ENCODE data around the gene IFNL3. TPM values are rescaled to one million over a fixed set of nuclear protein-coding genes. Genes with fewer than 3 reads are reported as not detected.

The IFNL3 gene
- total RNA-seq, 1 experiment from 2014 or later, result not detected

DNA sequence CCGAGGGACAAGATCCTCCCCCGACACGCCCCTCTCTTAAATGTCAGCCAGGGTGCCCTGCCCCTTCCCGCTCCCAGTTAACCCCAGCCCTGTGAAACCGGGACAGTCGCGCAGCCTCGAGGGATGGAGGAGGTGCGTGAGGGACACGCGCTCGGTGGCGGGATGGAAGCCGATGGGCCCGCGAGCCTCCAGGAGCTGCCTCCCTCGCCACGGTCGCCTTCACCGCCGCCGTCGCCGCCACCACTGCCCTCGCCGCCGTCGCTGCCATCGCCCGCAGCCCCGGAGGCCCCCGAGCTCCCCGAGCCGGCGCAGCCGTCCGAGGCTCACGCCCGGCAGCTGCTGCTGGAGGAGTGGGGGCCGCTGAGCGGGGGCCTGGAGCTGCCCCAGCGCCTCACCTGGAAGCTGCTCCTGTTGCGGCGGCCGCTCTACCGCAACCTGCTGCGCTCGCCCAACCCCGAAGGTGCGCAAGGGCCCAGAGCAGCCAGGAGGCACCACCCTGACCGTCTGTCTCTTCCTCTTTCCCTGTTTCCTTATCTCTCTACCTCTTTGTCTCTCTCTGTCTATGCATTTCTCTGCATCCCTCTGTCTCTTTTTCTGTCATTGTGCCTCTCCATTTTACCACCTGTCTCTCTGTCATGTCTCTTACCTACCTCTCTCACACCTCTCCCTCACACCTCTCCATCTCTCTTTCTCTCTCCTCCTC, 47.8 kb downstream of the IFNL3 start, which contains the start of gene NCCRP1 (continued):
- TF ChIP-seq, protein P1, sequence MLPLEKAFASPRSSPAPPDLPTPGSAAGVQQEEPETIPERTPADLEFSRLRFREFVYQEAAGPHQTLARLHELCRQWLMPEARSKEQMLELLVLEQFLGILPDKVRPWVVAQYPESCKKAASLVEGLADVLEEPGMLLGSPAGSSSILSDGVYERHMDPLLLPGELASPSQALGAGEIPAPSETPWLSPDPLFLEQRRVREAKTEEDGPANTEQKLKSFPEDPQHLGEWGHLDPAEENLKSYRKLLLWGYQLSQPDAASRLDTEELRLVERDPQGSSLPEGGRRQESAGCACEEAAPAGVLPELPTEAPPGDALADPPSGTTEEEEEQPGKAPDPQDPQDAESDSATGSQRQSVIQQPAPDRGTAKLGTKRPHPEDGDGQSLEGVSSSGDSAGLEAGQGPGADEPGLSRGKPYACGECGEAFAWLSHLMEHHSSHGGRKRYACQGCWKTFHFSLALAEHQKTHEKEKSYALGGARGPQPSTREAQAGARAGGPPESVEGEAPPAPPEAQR (CRISPR knock-in tag; IDR thresholded peaks at IDR 0.05), result no peak
- no peak for TF ChIP-seq EMX1 (CRISPR knock-in tag; IDR thresholded peaks at IDR 0.05)
- TF ChIP-seq ELF4 (CRISPR knock-in tag; IDR thresholded peaks at IDR 0.05; ENCODE audit: low read depth), result no peak
- no peak for TF ChIP-seq ZNF416 (CRISPR knock-in tag; IDR thresholded peaks at IDR 0.05)
- peak; percentile 71 for TF ChIP-seq FOXK1 (CRISPR knock-in tag; IDR thresholded peaks at IDR 0.05)
- TF ChIP-seq TEAD1 (CRISPR knock-in tag; IDR thresholded peaks at IDR 0.05), result peak; percentile 69
- peak; percentile 72 for TF ChIP-seq ZNF263 (CRISPR knock-in tag; IDR thresholded peaks at IDR 0.05; ENCODE audit: low read depth)
- TF ChIP-seq, protein P2, sequence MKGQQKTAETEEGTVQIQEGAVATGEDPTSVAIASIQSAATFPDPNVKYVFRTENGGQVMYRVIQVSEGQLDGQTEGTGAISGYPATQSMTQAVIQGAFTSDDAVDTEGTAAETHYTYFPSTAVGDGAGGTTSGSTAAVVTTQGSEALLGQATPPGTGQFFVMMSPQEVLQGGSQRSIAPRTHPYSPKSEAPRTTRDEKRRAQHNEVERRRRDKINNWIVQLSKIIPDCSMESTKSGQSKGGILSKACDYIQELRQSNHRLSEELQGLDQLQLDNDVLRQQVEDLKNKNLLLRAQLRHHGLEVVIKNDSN (CRISPR knock-in tag; IDR thresholded peaks at IDR 0.05), result peak; percentile 50; the same call in 1 of the 2 replicates
- TF ChIP-seq, protein P3, sequence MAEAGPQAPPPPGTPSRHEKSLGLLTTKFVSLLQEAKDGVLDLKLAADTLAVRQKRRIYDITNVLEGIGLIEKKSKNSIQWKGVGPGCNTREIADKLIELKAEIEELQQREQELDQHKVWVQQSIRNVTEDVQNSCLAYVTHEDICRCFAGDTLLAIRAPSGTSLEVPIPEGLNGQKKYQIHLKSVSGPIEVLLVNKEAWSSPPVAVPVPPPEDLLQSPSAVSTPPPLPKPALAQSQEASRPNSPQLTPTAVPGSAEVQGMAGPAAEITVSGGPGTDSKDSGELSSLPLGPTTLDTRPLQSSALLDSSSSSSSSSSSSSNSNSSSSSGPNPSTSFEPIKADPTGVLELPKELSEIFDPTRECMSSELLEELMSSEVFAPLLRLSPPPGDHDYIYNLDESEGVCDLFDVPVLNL (CRISPR knock-in tag; IDR thresholded peaks at IDR 0.05; ENCODE audit: borderline replicate concordance, low read depth), result peak; percentile 47; the same call in 1 of the 2 replicates
- no peak for TF ChIP-seq ZNF219 (CRISPR knock-in tag; IDR thresholded peaks at IDR 0.05; ENCODE audit: borderline replicate concordance)
- TF ChIP-seq, protein P4, sequence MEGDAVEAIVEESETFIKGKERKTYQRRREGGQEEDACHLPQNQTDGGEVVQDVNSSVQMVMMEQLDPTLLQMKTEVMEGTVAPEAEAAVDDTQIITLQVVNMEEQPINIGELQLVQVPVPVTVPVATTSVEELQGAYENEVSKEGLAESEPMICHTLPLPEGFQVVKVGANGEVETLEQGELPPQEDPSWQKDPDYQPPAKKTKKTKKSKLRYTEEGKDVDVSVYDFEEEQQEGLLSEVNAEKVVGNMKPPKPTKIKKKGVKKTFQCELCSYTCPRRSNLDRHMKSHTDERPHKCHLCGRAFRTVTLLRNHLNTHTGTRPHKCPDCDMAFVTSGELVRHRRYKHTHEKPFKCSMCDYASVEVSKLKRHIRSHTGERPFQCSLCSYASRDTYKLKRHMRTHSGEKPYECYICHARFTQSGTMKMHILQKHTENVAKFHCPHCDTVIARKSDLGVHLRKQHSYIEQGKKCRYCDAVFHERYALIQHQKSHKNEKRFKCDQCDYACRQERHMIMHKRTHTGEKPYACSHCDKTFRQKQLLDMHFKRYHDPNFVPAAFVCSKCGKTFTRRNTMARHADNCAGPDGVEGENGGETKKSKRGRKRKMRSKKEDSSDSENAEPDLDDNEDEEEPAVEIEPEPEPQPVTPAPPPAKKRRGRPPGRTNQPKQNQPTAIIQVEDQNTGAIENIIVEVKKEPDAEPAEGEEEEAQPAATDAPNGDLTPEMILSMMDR (IDR thresholded peaks at IDR 0.05), result no peak
- TF ChIP-seq, protein P5, sequence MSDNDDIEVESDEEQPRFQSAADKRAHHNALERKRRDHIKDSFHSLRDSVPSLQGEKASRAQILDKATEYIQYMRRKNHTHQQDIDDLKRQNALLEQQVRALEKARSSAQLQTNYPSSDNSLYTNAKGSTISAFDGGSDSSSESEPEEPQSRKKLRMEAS (CRISPR knock-in tag; IDR thresholded peaks at IDR 0.05), result peak; percentile 90
- TF ChIP-seq ZNF232 (CRISPR knock-in tag; IDR thresholded peaks at IDR 0.05), result 0 out of 2 replicates have a peak, but pooled peaks have one; percentile 41
- TF ChIP-seq NFE2L1 (CRISPR knock-in tag; IDR thresholded peaks at IDR 0.05), result peak; percentile 81; the same call in 1 of the 2 replicates
- TF ChIP-seq JAZF1 (CRISPR knock-in tag; IDR thresholded peaks at IDR 0.05), result no peak
- no peak for TF ChIP-seq ZNF317 (CRISPR knock-in tag; IDR thresholded peaks at IDR 0.05; ENCODE audit: borderline replicate concordance, low read depth)
- TF ChIP-seq, protein P6, sequence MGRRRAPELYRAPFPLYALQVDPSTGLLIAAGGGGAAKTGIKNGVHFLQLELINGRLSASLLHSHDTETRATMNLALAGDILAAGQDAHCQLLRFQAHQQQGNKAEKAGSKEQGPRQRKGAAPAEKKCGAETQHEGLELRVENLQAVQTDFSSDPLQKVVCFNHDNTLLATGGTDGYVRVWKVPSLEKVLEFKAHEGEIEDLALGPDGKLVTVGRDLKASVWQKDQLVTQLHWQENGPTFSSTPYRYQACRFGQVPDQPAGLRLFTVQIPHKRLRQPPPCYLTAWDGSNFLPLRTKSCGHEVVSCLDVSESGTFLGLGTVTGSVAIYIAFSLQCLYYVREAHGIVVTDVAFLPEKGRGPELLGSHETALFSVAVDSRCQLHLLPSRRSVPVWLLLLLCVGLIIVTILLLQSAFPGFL (CRISPR knock-in tag; IDR thresholded peaks at IDR 0.05; ENCODE audit: borderline replicate concordance), result no peak
- no peak for TF ChIP-seq KAT7 (CRISPR knock-in tag; IDR thresholded peaks at IDR 0.05; ENCODE audit: borderline replicate concordance)
- TF ChIP-seq FOXP1 (CRISPR knock-in tag; IDR thresholded peaks at IDR 0.05; ENCODE audit: borderline replicate concordance), result peak; percentile 98
- TF ChIP-seq, protein P7, sequence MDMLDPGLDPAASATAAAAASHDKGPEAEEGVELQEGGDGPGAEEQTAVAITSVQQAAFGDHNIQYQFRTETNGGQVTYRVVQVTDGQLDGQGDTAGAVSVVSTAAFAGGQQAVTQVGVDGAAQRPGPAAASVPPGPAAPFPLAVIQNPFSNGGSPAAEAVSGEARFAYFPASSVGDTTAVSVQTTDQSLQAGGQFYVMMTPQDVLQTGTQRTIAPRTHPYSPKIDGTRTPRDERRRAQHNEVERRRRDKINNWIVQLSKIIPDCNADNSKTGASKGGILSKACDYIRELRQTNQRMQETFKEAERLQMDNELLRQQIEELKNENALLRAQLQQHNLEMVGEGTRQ (CRISPR knock-in tag; IDR thresholded peaks at IDR 0.05), result no peak
- no peak for TF ChIP-seq ZNF138 (CRISPR knock-in tag; conservative IDR thresholded peaks at IDR 0.05)
- TF ChIP-seq, protein P8, sequence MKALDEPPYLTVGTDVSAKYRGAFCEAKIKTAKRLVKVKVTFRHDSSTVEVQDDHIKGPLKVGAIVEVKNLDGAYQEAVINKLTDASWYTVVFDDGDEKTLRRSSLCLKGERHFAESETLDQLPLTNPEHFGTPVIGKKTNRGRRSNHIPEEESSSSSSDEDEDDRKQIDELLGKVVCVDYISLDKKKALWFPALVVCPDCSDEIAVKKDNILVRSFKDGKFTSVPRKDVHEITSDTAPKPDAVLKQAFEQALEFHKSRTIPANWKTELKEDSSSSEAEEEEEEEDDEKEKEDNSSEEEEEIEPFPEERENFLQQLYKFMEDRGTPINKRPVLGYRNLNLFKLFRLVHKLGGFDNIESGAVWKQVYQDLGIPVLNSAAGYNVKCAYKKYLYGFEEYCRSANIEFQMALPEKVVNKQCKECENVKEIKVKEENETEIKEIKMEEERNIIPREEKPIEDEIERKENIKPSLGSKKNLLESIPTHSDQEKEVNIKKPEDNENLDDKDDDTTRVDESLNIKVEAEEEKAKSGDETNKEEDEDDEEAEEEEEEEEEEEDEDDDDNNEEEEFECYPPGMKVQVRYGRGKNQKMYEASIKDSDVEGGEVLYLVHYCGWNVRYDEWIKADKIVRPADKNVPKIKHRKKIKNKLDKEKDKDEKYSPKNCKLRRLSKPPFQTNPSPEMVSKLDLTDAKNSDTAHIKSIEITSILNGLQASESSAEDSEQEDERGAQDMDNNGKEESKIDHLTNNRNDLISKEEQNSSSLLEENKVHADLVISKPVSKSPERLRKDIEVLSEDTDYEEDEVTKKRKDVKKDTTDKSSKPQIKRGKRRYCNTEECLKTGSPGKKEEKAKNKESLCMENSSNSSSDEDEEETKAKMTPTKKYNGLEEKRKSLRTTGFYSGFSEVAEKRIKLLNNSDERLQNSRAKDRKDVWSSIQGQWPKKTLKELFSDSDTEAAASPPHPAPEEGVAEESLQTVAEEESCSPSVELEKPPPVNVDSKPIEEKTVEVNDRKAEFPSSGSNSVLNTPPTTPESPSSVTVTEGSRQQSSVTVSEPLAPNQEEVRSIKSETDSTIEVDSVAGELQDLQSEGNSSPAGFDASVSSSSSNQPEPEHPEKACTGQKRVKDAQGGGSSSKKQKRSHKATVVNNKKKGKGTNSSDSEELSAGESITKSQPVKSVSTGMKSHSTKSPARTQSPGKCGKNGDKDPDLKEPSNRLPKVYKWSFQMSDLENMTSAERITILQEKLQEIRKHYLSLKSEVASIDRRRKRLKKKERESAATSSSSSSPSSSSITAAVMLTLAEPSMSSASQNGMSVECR (CRISPR knock-in tag; IDR thresholded peaks at IDR 0.05; ENCODE audit: borderline replicate concordance), result peak; percentile 86
- TF ChIP-seq, protein P9, sequence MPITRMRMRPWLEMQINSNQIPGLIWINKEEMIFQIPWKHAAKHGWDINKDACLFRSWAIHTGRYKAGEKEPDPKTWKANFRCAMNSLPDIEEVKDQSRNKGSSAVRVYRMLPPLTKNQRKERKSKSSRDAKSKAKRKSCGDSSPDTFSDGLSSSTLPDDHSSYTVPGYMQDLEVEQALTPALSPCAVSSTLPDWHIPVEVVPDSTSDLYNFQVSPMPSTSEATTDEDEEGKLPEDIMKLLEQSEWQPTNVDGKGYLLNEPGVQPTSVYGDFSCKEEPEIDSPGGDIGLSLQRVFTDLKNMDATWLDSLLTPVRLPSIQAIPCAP (CRISPR knock-in tag; IDR thresholded peaks at IDR 0.05), result 0 out of 2 replicates have a peak, but pooled peaks have one; percentile 36
- TF ChIP-seq ZNF423 (CRISPR knock-in tag; IDR thresholded peaks at IDR 0.05), result no peak
- no peak for TF ChIP-seq PRRX2 (CRISPR knock-in tag; IDR thresholded peaks at IDR 0.05)
- TF ChIP-seq NR3C1 (CRISPR knock-in tag; conservative IDR thresholded peaks at IDR 0.05; ENCODE audit: low read depth), result no peak
